ENCODE measurements around the gene TTLL5. TPM values are rescaled to one million over a fixed set of nuclear protein-coding genes. Genes with fewer than 3 reads are reported as not detected.

TTLL5 gene
- total RNA-seq, 3 donors from 2014 or later (not counting 1 experiment from before 2014, with no cell fraction given) = 27.1 to 34.3 (median 32.5) TPM

- intact Hi-C loops (cut with micrococcal nuclease) = no loop called here
- no peaks in the 10 kb centered on the region for H3K9me3 Mint-ChIP-seq
- H3K27ac Mint-ChIP-seq = no peak overlapping the region
- H3K4me3 ChIP-seq (ENCODE audit: low read length) = no peak overlapping the region
- H3K4me1 ChIP-seq (ENCODE audit: control insufficient read depth, insufficient read depth, low read length) = no peaks in the 10 kb centered on the region
- 97% methylated on average over 6 of the region's 6 CpGs for WGBS (ENCODE audit: insufficient coverage)
- DNase-seq (no peak), ATAC-seq (no peak)
- no peaks in the 10 kb centered on the region for H3K4me1 Mint-ChIP-seq
- H3K36me3 ChIP-seq (ENCODE audit: control insufficient read depth, insufficient read depth, low read length) = peaks cover 15% of the 10 kb centered on the region
- no peak overlapping the region for H3K4me3 Mint-ChIP-seq
- H3K27me3 Mint-ChIP-seq (ENCODE audit: low read depth in 2 of 2) = no peaks in the 10 kb centered on the region
- H3K36me3 Mint-ChIP-seq = peaks cover 7% of the 10 kb centered on the region
- no peak overlapping the region for H3K27ac ChIP-seq (ENCODE audit: low read length)
- H3K9me3 ChIP-seq (ENCODE audit: control insufficient read depth, insufficient read depth, low read length) = no peaks in the 10 kb centered on the region
- no peaks in the 10 kb centered on the region for H3K27me3 ChIP-seq (ENCODE audit: control insufficient read depth, insufficient read depth, low read length)
- no peak for TF ChIP-seq CTCF (IDR thresholded peaks at IDR 0.05)
These were observed 39.2 kb downstream of the TTLL5 start for GRCh38 chr14:75700295-75700694.

GRCh38 chr14:75702122-75702521, 41.1 kb downstream of the TTLL5 start:
- intact Hi-C loops (cut with micrococcal nuclease) = no loop called here
- Mint-ChIP-seq H3K4me1 (no peaks in the 10 kb centered on the region), H3K27me3 (ENCODE audit: low read depth in 2 of 2) (no peaks in the 10 kb centered on the region), H3K9me3 (no peaks in the 10 kb centered on the region), H3K36me3 (peaks cover 7% of the 10 kb centered on the region), H3K27ac (no peak overlapping the region), H3K4me3 (no peak overlapping the region)
- no peaks in the 10 kb centered on the region for H3K9me3 ChIP-seq (ENCODE audit: control insufficient read depth, insufficient read depth, low read length)
- no peak for ATAC-seq
- H3K27me3 ChIP-seq (ENCODE audit: control insufficient read depth, insufficient read depth, low read length) = no peaks in the 10 kb centered on the region
- no peak for TF ChIP-seq CTCF (IDR thresholded peaks at IDR 0.05)
- no peaks in the 10 kb centered on the region for H3K4me1 ChIP-seq (ENCODE audit: control insufficient read depth, insufficient read depth, low read length)
- H3K36me3 ChIP-seq (ENCODE audit: control insufficient read depth, insufficient read depth, low read length) = peaks cover 15% of the 10 kb centered on the region
- no peak for DNase-seq
- no peak overlapping the region for H3K27ac ChIP-seq (ENCODE audit: low read length)
- WGBS (ENCODE audit: insufficient coverage) = 93% methylated on average over 2 of the region's 2 CpGs
- no peak overlapping the region for H3K4me3 ChIP-seq (ENCODE audit: low read length)

GRCh38 chr14:75702616-75703261, 41.7 kb downstream of the TTLL5 start:
- H3K27ac ChIP-seq (ENCODE audit: low read length) = no peak overlapping the region
- intact Hi-C loops (cut with micrococcal nuclease) = no loop called here
- no peaks in the 10 kb centered on the region for H3K9me3 ChIP-seq (ENCODE audit: control insufficient read depth, insufficient read depth, low read length)
- H3K9me3 Mint-ChIP-seq = no peaks in the 10 kb centered on the region
- ATAC-seq (no peak), DNase-seq (no peak)
- no peak overlapping the region for H3K4me3 ChIP-seq (ENCODE audit: low read length)
- no peak for TF ChIP-seq CTCF (IDR thresholded peaks at IDR 0.05)
- H3K27me3 Mint-ChIP-seq (ENCODE audit: low read depth in 2 of 2) = no peaks in the 10 kb centered on the region
- H3K36me3 ChIP-seq (ENCODE audit: control insufficient read depth, insufficient read depth, low read length) = peaks cover 16% of the 10 kb centered on the region
- no peak overlapping the region for H3K27ac Mint-ChIP-seq
- 94% methylated on average over 1 of the region's 3 CpGs for WGBS (ENCODE audit: insufficient coverage)
- peaks cover 7% of the 10 kb centered on the region for H3K36me3 Mint-ChIP-seq
- no peak overlapping the region for H3K4me3 Mint-ChIP-seq
- no peaks in the 10 kb centered on the region for H3K27me3 ChIP-seq (ENCODE audit: control insufficient read depth, insufficient read depth, low read length)
- no peaks in the 10 kb centered on the region for H3K4me1 Mint-ChIP-seq
- no peaks in the 10 kb centered on the region for H3K4me1 ChIP-seq (ENCODE audit: control insufficient read depth, insufficient read depth, low read length)

GRCh38 chr14:75703467-75703866, 42.4 kb downstream of the TTLL5 start:
- Mint-ChIP-seq H3K27ac (no peak overlapping the region), H3K4me1 (no peaks in the 10 kb centered on the region), H3K9me3 (no peaks in the 10 kb centered on the region), H3K36me3 (peaks cover 7% of the 10 kb centered on the region), H3K4me3 (no peak overlapping the region), H3K27me3 (ENCODE audit: low read depth in 2 of 2) (no peaks in the 10 kb centered on the region)
- Histone ChIP-seq H3K27ac (ENCODE audit: low read length) (no peak overlapping the region), H3K4me1 (ENCODE audit: control insufficient read depth, insufficient read depth, low read length) (no peaks in the 10 kb centered on the region), H3K9me3 (ENCODE audit: control insufficient read depth, insufficient read depth, low read length) (no peaks in the 10 kb centered on the region), H3K36me3 (ENCODE audit: control insufficient read depth, insufficient read depth, low read length) (peaks cover 17% of the 10 kb centered on the region), H3K27me3 (ENCODE audit: control insufficient read depth, insufficient read depth, low read length) (no peaks in the 10 kb centered on the region), H3K4me3 (ENCODE audit: low read length) (no peak overlapping the region)
- no CpG with 5 or more reads among the region's 1 CpG for WGBS (ENCODE audit: insufficient coverage)
- DNase-seq = no peak
- no peak for TF ChIP-seq CTCF (IDR thresholded peaks at IDR 0.05)
- intact Hi-C loops (cut with micrococcal nuclease) = no loop called here
- no peak for ATAC-seq

All from natural killer cell (primary cell).